HCEC 1CT (cell line): ENCODE data around the gene CD40.

Experiments
- DNase-seq: peaks from one replicate; pipeline ENCODE4 v3.0.0-alpha.2; 2017

The CD40 gene

DNA sequence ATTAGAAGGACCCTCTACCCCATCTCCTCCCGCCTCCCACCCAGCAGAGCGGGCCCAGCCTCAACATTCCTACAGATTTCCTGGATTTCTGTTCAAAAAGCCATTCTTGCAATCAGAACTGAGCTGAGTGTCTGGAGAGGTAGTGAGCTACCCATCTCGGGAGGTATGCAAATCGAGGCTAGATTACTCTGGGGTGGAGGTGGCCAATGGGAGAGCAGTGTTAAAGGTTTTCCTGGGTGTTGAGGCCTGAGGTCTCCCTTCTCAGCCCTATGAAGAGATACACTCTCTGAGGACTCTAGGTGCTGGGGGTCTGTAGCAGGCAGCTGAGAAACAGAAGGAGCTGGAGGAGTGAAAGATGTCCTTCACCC is 57.0 kb downstream of the CD40 start:
- DNase-seq, result no peak

GRCh38 chr20:46176739-46177378 is 58.7 kb downstream of the CD40 start:
- no peak for DNase-seq

DNA sequence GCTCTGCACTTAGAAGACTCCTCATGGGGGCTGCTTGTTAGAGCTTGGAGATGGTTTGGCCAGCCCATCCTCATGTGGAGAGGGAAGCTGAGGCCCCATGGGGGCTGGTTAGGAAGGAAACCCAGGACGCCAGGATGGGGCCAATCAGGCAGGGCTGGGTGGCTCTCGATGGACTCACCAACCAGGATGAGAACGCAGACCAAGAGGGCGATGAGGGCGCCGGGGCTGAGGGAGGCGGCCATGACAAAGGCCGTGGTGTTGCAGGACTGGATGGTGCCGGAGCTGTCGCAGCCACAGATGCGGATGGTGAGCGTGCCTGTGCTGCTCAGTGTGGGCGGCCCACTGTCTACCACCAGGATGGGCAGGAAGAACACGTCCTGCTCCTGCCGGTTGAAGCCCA is 59.7 kb downstream of the CD40 start:
- DNase-seq, result no peak

- DNase-seq, result no peak
Observed at GRCh38 chr20:46178891-46179290, 60.8 kb downstream of the CD40 start.
